Activated CD8-positive, alpha-beta memory T cell treated with anti-CD3 and anti-CD28 coated beads for 1 hour (primary cell): ENCODE results near the gene MTHFSD.
"Not testable (repeated sequence)": the region's sequence is repeated elsewhere in the genome, so short reads cannot be mapped to it uniquely, and the experiment has no call there.

Experiments used
- DNase-seq, 2 donors: peaks; one replicate each; pipeline ENCODE4 v3.0.0-alpha.2; 2020; ENCODE audit warnings: low read depth in 1 of 2; ENCODE audit errors: extremely low read depth in 1 of 2

MTHFSD gene, protein sequence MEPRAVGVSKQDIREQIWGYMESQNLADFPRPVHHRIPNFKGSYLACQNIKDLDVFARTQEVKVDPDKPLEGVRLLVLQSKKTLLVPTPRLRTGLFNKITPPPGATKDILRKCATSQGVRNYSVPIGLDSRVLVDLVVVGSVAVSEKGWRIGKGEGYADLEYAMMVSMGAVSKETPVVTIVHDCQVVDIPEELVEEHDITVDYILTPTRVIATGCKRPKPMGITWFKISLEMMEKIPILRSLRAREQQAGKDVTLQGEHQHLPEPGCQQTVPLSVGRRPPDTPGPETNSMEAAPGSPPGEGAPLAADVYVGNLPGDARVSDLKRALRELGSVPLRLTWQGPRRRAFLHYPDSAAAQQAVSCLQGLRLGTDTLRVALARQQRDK

DNA sequence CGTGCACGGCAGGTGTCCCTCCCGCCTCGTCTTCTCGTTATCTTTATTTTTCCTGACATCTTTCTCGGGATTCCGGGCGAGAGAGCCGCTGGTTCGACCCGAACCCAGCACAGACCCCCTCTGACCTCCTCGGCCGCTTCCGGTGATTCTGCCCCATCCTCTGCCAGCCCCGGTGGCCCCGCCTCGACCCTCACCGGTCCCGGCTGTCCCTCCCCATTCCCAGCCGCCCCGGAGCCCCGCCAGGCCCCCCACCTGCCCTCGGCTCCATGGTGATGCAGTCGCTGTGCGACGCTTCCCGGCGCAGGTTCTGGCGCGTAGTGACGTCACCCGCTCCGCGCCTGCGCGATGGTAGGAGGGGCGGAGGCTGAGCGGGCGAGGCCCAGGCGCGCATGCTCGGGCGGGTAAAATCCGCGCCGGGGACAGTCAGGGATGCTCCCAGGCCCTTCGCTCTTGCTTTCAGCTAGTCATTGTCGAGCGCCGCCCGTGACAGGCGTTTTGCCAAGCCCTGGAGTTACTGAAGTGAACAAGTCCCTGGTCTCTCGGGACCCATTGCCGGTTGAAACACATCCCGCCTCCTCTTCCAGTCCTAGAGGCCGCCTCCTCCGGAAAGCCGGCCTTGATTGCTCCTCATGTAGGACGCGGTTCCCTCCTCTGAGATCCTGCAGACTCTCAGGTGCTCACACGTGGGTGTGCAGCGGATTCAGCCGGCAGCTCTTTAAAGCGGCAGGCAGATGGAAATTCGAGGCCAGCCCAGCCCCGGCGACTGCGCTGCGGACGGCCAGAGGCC, at the start of gene MTHFSD:
TSS of gene MTHFSD (minus strand) at position 319 of the 787 bp plus-strand sequence. CDS start at position 268, 51 bp downstream.
- DNase-seq: peak; percentile 85 to 97

DNA sequence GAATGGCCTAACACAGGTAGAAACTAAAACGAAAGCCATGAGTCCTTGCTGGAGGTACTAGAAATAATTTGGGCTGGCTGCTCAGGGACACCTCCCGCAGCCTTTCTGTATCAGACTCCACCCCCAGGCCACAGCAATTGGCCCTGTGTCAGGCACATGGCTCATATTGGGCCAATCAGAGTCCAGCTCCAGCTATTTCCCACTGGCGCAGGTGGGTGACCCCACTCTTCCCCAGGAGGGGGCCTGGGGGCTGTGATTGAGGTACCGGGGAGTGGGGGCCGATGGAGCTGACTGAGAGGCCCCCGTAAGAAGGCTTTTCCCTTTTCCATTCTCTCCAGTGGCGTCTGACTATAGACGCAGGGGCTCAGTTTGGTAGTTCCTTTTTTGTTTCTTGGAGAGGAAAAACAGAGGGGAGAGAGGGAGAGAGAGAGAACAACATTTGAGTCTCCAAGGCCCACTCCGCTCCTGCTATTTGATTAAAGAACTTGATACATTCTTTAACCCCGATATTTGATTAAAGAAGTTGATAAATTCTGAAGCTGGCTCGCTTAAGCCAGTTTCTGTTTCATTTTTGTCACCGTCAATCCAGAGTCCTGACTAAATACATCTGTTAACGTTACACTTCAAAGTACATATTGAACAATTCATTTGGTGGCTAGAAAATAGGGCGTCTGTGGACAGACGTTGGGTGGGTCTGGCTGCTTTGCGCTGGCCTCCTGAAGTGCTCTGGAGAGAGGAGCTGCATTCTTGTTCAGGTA, 49.6 kb upstream of the MTHFSD start:
- DNase-seq: peak in 1 of 2 donors; percentile 22

DNA sequence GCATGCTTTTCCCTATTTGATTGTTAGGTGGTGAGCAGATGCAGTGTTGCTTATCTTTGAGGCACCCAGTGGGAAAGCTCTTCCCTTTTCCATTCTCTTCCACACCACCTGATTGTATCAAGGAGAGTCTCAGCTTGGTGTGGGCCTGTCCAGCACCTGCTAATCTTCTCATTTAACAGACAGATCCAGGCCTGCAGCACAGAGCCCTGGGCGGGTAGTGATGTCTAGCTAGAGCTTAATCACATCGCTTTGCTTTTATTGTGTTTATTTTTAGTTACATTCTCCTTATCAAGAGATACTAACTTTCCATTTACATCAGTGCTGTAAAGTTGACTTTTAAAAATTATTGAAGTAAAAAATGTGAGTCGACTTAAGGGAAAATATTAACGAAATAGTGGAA, 47.5 kb upstream of the MTHFSD start:
- no peak for DNase-seq

DNA sequence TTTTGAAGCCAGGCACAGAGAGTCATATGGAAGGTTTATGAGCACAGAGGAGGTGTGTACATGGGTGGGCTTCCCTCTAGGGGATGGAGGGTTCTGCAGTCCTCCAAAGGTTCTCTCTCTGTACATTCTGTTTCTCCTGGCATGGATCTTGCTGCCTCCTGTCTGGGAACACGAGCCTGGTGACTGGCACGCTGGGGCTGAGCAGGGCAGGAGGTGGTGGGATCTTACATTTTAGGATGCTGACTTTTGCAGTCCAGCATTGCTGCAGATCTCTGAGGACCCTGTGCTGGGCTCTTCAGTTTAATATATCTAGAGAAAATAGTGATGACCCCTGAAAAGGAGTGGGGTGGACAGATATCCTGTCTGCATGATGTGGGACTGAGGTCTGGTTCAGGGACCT, 46.3 kb upstream of the MTHFSD start:
- no peak for DNase-seq

DNA sequence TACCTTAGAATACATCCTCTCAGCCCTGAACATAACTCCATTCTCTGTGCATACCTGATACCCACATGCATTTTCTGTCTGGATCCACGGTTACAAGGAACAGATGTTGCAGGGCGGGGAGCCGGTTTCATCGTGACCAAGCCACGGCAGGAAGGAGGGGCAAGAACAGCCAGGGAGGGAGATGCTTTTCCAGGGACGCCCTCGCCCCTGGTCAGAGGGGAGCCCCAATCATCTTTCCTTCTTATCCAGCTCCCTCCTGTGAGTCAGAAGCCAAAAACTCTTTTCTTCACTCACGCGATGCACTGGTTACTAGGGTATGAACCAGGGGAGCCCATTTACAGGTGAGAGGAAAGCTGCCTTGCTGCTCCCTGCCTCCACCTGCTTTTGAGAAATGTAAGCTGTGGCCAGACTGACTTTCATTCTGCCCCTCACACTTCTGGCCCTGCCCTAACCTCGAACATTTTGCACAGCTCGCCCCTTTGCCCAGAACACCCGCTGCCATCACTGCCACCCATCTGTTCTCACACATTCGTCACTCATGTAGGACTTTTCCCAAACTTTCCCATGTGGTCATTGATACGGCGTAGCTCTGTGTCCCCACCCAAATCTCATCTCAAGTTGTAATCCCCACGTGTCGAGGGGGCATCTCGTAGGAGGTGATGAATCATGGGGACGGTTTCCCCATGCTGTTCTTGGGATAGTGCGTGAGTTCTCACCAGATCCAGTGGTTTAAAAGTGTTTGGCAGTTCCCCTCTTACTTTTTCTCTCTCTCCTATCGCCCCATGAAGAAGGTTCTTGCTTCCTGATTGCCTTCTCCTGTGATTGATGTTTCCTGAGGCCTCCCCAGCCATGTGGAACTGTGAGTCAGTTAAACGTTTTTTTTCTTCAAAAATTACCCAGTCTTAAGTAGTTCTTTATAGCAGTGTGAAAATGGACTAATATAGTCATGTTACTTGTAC, 43.9 kb upstream of the MTHFSD start:
- no peak for DNase-seq

DNA sequence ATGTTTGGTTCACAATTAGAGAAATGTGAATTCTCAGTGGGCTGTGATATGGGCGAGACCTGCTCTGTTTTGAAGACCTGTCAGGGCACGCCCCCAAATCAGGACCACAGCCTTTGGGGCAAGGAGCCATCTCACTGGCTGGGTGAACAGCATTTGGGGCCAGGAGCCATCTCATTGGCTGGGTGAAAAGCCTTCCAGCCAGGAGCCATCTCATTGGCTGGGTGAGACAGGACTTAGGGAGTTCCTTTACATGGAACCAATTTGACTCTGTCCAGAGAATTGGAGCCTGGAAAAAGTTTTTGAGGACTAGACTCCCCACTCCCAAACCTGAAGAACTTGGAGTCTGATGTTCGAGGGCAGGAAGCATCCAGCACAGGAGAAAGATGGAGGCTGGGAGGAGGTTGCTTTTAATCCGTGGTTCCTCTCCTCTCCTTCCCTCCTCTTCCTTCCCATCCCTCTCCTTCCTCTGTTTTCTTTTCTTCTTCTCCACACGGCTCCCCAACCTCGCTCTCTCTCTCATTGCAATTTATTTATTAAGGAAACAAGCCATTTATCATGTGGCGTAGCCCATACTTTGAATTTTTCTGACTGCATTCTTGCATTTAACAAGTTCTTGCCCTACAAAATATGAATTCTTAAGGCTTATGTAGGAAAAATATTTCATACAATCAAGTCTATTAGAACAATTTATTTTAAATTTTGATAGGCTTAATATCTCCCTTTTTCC, 43.0 kb upstream of the MTHFSD start:
- no peak for DNase-seq

DNA sequence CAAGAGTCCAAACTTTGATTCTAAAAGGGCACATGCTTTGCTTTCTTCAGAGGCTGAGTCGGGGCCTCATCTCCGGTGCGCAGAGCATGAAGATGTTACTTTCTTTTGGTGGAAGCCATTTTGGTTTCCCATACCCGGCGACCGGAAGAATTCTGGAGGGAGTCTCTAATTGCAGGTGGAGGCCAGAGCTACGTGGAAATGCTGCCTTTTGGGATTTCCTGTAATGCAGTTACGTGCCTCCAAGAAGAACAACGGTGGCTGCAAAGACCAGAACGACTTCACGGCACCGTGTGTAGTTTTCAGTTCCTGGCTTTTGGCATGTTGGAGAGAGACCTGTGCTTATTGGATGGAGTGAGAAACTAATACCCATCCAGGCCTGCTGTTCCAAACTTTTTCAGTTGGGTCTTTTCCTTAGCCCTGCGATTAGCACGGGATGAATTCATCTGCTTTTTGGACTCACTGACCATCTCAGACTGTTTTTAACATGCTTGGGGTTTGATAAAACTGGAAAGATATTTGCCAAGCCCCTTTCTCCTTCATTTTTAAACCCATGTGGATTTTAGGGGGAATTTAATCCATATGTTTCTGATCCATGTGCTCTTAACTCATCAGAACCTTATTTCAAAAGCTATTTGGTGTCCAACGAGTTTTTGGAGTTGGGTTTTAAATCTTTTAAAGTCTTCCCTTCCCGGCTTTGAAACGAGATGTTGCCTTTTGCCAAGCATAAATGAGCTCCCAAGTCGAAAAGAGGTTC, 42.3 kb upstream of the MTHFSD start:
- DNase-seq: no peak

DNA sequence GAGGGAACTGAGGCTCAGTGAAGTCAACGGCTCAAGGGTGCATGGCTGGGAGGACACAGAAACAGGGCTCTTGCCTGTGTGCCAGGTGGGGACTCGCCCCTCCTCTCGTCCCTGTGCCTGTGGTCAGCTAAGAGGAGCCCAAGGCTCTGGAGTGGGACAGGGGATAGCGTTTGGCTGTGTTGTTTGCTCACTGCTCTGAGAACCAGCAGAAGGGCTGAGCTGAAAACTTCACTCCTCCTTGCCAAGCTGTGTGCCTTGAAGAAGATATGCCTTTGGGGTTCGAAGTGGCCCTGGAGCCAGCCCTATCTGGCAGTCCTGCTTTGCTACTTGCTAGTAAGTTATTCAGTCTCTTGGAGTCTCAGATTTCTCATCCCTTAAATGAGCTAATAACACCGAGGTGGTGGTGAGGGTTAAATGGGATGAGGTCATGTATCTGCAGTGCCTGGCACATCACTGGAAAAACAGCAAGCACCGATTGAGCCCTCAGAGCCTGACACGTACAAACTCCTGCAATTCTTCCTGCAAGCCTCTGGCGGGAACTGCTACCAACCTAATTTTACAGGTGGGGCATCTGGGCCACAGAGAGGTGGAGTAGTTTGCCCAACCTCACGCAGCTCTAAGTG, 41.1 kb upstream of the MTHFSD start:
- no peak for DNase-seq

DNA sequence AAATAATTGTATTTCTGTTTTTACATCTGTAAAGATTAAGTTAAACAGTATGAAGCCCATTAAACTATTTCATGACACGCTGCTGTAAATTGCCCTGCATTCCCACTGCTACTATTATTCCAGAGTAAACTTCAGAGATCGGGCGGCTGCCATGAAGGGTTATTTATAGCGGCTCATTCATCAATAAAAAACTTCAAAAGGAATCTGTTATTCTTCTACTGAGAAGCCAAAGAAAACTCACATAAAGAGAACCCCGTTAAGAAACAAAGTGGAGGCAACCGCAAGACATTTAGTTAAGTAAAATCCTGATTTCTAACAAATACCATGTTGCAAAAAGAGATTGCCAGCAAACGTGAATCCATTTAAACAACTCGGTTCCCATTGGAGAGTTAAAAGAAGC, 39.7 kb upstream of the MTHFSD start:
- no peak for DNase-seq

DNA sequence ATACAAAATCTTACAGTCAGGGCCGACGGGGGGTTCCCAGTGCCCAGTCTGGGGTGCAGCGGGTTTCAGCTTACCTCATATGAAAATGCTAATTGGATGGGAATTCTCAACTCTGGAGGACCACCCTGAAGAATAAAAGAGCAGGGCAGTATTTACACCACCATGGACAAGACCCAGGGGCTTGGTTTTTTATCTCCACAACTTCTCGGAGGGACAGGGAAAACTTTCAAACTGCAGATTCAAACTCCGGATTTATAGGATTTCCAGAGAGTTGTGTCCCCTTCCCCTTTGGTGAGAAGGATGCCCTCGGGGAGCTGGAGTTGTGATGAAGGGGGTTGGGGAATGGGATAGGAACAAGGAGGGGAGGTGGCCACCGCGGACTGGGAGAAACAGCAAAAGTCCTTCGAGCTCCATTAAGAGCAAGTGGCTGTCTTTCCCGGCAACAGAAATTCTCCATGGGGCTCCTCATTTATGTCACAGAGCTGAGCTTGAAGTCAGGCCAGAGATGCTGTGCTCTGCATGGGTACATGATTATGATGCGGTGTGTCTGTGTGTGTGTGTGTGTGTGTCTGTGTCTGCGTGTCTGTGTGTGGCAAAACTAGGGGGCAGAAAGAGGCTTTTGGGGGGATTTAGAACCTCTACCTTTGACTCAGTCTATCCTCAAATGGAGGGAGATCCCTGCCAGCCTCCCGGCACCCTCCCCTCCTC, 39.0 kb upstream of the MTHFSD start:
- no peak for DNase-seq

DNA sequence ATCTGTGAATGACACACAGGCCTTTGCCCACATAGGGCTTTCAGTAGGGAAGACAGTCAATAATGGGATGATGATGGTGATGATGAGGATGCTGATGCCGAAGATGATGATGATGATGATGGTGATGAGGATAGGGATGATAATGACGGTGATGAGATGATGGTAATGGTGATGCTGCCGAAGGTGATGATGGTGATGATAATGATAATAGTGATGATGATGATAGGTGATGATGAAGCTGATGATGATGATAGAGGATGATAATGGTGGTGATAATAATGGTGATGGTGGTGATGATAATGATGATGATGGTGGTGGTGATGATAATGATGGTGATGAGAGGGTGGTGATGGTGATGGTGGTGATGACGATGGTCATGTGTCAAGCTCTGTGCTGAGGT, 36.2 kb upstream of the MTHFSD start:
- DNase-seq: no peak

DNA sequence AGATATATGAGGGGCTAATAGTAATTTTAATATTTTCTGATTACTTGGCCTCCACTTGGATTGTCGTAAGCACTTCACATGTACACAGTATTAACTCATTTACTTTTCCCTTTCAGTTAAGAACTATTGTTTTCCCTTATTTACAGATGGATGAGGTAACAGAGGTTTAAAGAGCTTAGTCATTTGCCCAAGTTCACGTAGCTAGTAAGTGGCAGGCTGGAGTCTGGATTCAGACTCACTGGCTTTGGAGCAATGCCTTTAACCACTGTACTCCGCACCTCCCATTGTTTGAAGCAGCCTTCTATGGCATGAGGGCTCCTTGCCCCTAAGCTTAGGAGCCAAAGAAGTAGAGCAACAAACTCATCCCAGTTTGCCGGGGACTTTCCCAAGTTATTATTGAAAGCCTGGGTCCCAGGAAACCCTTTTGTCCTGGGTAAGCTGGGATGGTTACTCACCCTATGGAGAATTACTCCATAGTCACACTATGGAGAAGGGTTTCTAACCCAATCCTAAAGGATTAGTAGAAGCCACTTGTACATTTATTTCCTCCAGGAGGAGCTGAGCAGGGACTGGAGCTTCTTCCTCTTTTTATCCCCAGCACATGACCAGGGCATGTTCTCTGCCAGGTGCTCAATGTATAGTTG, 35.6 kb upstream of the MTHFSD start:
- DNase-seq: no peak

DNA sequence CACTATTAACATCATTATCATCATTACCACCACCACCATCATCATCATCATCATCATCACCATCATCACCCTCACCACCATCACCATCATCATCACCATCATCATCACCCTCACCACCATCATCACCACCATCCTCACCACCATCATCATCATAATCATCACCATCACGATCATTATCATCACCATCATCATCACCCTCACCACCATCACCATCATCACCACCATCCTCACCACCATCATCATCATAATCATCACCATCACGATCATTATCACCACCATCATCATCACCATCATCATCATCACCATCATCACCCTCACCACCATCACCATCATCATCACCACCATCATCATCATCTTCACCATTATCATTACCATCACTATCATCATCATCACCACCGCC, 32.9 kb upstream of the MTHFSD start:
- not testable (repeated sequence) for DNase-seq

DNA sequence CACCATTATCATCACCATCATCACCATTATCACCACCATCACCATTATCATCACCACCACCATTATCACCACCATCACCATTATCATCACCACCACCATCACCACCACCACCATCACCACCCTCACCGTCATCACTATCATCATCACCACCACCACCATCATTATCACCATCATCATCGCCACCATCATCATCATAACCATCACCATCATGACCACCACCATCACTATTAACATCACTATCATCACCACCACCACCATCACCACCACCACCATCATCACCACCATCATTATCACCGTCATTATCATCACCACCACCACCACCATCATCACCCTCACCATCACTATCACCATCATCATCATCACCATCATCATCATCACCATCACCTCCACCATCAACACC, 32.5 kb upstream of the MTHFSD start:
- DNase-seq: no peak

DNA sequence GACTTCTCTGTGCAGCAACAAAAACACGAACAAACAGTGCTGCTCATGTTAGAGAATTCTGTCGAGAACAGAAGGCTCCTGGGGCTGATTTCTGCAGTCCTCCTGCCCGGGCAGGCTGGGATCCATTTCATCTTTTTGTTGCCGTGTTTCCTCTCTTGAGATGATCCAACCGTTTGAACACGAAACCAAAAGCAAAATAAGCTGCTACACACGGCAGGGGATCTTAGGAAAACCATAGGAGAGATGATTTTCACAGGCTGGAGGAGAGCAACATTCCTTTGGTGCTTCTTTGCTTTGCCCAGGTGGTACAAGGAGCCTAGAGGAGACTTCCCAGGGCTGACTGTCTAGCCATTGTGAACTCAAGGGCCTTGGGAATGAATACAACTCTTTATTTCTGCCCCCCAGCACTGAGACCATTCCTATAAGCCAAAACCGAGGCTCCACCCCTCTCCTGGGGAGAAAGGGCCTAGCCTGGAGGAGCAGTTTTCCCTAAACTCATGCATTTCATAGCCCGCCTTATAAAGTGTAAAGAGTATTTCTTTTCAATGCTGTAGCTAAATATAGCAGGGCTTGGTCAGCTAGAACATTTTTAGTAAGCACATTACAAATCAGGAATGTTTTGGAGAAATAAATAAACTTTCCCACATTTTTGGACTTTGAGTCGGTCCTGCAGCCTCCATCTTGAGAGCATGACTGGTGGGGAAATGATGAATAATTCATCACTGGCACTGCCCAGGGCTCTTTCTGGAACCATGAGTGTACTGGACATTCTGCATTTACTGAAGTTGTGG, 31.0 kb upstream of the MTHFSD start:
- no peak for DNase-seq
